Spleen (tissue), 7 donors: Measurements from ENCODE around the gene TMED9.

Experiments
- POLR2A ChIP-seq, 3 donors: fragments of 450-650 bp; IDR thresholded peaks; one replicate each; pipeline ENCODE4 v1.5.1; 2017; ENCODE audit warnings: antibody characterized with exemption in 3 of 3, mild to moderate bottlenecking in 1 of 3
- POLR2AphosphoS5 ChIP-seq, 3 donors: sonication (generic); formaldehyde crosslinking; IDR thresholded peaks; one replicate each; pipeline ENCODE4 v1.5.1; 2017; ENCODE audit warnings: antibody characterized with exemption in 3 of 3
- TF ChIP-seq, protein P1 (sequence below), 11 experiments: fragments of 200-600 bp in 7 of 11; fragments of 450-650 bp in 4 of 11; sonication (generic) in 4 of 11; IDR thresholded peaks in 8 of 11; conservative IDR thresholded peaks in 3 of 11; 1 replicate in 7 of 11; 2 replicates in 4 of 11; pipeline versions ENCODE4 v1.4.0 to v1.8.0; 2016 to 2021; ENCODE audit warnings: antibody characterized with exemption in 11 of 11, inconsistent platforms in 4 of 11, mild to moderate bottlenecking in 1 of 11
- donor health status: DM: no; HTN: no; CAD: no; lungs with moderate emphysema.
- donor health status: DM: no; HTN: no; CAD: no.
- donor health status: DM: no; HTN: no; CAD: no.

DNA sequence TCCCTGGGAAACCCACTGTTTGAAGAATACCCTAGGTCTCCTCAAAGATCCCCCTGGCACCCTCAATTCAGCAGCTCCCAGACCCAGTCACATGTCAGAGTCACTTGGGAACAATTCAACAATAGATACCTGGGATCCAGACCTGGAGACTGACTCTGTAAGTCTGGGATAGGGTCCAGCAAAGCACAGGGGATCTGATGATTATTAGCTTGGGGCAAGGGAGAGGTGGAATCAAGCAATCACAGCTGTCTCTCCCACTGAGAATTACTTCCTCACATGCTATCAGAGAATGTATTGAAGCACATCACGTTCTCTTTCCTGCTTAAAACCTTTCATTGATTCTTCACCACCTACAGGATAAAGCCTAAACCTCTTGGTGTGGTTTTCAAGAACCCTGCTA lies 43.5 kb upstream of the TMED9 start:
- no peak for TF ChIP-seq POLR2A (IDR thresholded peaks at IDR 0.05)
- TF ChIP-seq, protein P1, sequence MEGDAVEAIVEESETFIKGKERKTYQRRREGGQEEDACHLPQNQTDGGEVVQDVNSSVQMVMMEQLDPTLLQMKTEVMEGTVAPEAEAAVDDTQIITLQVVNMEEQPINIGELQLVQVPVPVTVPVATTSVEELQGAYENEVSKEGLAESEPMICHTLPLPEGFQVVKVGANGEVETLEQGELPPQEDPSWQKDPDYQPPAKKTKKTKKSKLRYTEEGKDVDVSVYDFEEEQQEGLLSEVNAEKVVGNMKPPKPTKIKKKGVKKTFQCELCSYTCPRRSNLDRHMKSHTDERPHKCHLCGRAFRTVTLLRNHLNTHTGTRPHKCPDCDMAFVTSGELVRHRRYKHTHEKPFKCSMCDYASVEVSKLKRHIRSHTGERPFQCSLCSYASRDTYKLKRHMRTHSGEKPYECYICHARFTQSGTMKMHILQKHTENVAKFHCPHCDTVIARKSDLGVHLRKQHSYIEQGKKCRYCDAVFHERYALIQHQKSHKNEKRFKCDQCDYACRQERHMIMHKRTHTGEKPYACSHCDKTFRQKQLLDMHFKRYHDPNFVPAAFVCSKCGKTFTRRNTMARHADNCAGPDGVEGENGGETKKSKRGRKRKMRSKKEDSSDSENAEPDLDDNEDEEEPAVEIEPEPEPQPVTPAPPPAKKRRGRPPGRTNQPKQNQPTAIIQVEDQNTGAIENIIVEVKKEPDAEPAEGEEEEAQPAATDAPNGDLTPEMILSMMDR (IDR thresholded peaks at IDR 0.05 in 8 of 11, conservative IDR thresholded peaks at IDR 0.05 in 3 of 11) = no peak
- TF ChIP-seq POLR2AphosphoS5 (IDR thresholded peaks at IDR 0.05) = no peak
